Loucy (cell line): ENCODE results near the gene SLC22A23.

ENCODE experiments used
- H2AFZ ChIP-seq: fragments of 200-600 bp; sonication (generic); 2 replicates; pipeline ENCODE4 v1.6.0; 2016; ENCODE audit warnings: antibody characterized with exemption, mild to moderate bottlenecking, low read length, moderate library complexity
- H3F3A ChIP-seq: fragments of 200-600 bp; 2 replicates; pipeline ENCODE4 v1.6.0; 2016; ENCODE audit warnings: antibody characterized with exemption, low read depth, mild to moderate bottlenecking
- H3K27me3 ChIP-seq: fragments of 200-600 bp; sonication (generic); 2 replicates; pipeline ENCODE4 v1.6.1; 2014; ENCODE audit warnings: low read length, mild to moderate bottlenecking; ENCODE audit not compliant: insufficient read depth, poor library complexity, severe bottlenecking
- H3K36me3 ChIP-seq: fragments of 200-600 bp; sonication (generic); 2 replicates; pipeline ENCODE4 v1.6.1; 2016; ENCODE audit warnings: low read length; ENCODE audit not compliant: insufficient read depth
- H3K4me1 ChIP-seq: fragments of 200-600 bp; sonication (generic); 2 replicates; pipeline ENCODE4 v1.5.1; 2014; ENCODE audit warnings: low read length, mild to moderate bottlenecking; ENCODE audit not compliant: insufficient read depth, poor library complexity, severe bottlenecking
- H3K4me2 ChIP-seq: fragments of 200-600 bp; sonication (generic); 2 replicates; pipeline ENCODE4 v1.6.0; 2014; ENCODE audit warnings: antibody characterized with exemption, low read length, low read depth, mild to moderate bottlenecking; ENCODE audit not compliant: poor library complexity, severe bottlenecking
- H3K4me3 ChIP-seq: fragments of 200-600 bp; sonication (generic); 2 replicates; pipeline ENCODE4 v1.5.1; 2014; ENCODE audit warnings: low read length, mild to moderate bottlenecking, mixed read lengths; ENCODE audit not compliant: poor library complexity, severe bottlenecking
- H3K79me2 ChIP-seq: fragments of 200-600 bp; sonication (generic); 2 replicates; pipeline ENCODE4 v1.6.1; 2014; ENCODE audit warnings: low read length; ENCODE audit not compliant: insufficient read depth
- H3K9ac ChIP-seq: fragments of 200-600 bp; sonication (generic); 2 replicates; pipeline ENCODE4 v1.6.0; 2014; ENCODE audit warnings: mild to moderate bottlenecking, low read depth, low read length, moderate library complexity; ENCODE audit not compliant: poor library complexity, severe bottlenecking
- H3K9me2 ChIP-seq: fragments of 200-600 bp; sonication (generic); replicated peaks from 2 replicates; pipeline ENCODE4 v1.6.1; 2016; ENCODE audit warnings: low read depth, low read length, mixed read lengths
- H3K9me3 ChIP-seq: fragments of 200-600 bp; sonication (generic); 2 replicates; pipeline ENCODE4 v1.6.1; 2014; ENCODE audit warnings: mild to moderate bottlenecking, antibody characterized with exemption, low read length, low read depth; ENCODE audit not compliant: insufficient read depth
- H4K20me1 ChIP-seq: fragments of 200-600 bp; sonication (generic); 2 replicates; pipeline ENCODE4 v1.6.0; 2014; ENCODE audit warnings: antibody characterized with exemption, low read length, mild to moderate bottlenecking; ENCODE audit not compliant: insufficient read depth, poor library complexity, severe bottlenecking
- CTCF ChIP-seq: fragments of 200-600 bp; sonication (generic); conservative IDR thresholded peaks from 2 replicates; pipeline ENCODE4 v1.5.1; 2014; ENCODE audit warnings: mild to moderate bottlenecking, antibody characterized with exemption, low read length
- EZH2phosphoT487 ChIP-seq: fragments of 200-600 bp; IDR thresholded peaks from 2 replicates; pipeline ENCODE4 v1.6.1; 2018; ENCODE audit warnings: antibody characterized with exemption, mild to moderate bottlenecking, moderate library complexity, borderline replicate concordance

SLC22A23 gene

GRCh38 chr6:3468585-3468984 is 11.7 kb upstream of the SLC22A23 start:
- no peak for TF ChIP-seq CTCF
- no peak for TF ChIP-seq EZH2phosphoT487
- H4K20me1 ChIP-seq, result no peaks in the 10 kb centered on the region

DNA sequence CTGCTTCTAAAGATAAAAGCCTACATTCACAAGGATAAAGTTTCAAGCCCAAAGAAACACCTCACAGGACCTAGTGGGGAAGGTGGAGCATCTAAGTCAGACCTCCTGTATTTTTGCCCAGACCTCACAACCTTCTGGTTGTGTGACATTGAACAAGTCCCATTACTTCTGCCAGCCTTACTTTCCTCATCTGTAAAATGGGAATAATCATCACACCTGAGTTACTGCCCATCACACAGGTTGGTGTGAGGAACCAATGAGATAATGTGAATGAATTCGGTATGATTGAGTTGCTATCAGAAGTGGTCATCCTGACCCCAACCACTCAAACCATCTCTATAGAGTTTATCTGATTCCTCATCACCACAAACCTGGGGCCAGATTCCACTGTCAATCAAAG is 11.1 kb upstream of the SLC22A23 start:
- Histone ChIP-seq H3K9ac (no peak overlapping the region), H3K4me2 (no peak overlapping the region), H3K4me3 (no peak overlapping the region), H3K36me3 (no peaks in the 10 kb centered on the region), H3K79me2 (no peaks in the 10 kb centered on the region), H3K27me3 (no peaks in the 10 kb centered on the region), H3K4me1 (no peaks in the 10 kb centered on the region), H4K20me1 (no peaks in the 10 kb centered on the region), H2AFZ (no peak overlapping the region), H3K9me2 (no peaks in the 10 kb centered on the region), H3K9me3 (no peaks in the 10 kb centered on the region), H3F3A (no peaks in the 10 kb centered on the region)
- TF ChIP-seq EZH2phosphoT487 (no peak), CTCF (no peak)

More at GRCh38 chr6:3468585-3468984, 11.7 kb upstream of the SLC22A23 start:
- no peaks in the 10 kb centered on the region for H3K4me1 ChIP-seq
- H3F3A ChIP-seq, result no peaks in the 10 kb centered on the region
- H3K4me2 ChIP-seq, result no peak overlapping the region
- no peaks in the 10 kb centered on the region for H3K27me3 ChIP-seq
- no peaks in the 10 kb centered on the region for H3K9me2 ChIP-seq
- H3K4me3 ChIP-seq, result no peak overlapping the region
- no peak overlapping the region for H2AFZ ChIP-seq
- no peaks in the 10 kb centered on the region for H3K36me3 ChIP-seq
- H3K9me3 ChIP-seq, result no peaks in the 10 kb centered on the region
- no peaks in the 10 kb centered on the region for H3K79me2 ChIP-seq
- H3K9ac ChIP-seq, result no peak overlapping the region

GRCh38 chr6:3466488-3467219 is 9.8 kb upstream of the SLC22A23 start:
- Histone ChIP-seq H3K4me3 (no peak overlapping the region), H2AFZ (no peak overlapping the region), H3K9me2 (no peaks in the 10 kb centered on the region), H3F3A (no peaks in the 10 kb centered on the region), H3K9me3 (no peaks in the 10 kb centered on the region), H3K27me3 (no peaks in the 10 kb centered on the region), H3K79me2 (no peaks in the 10 kb centered on the region), H3K9ac (no peak overlapping the region), H3K4me1 (no peaks in the 10 kb centered on the region), H4K20me1 (no peaks in the 10 kb centered on the region), H3K36me3 (no peaks in the 10 kb centered on the region), H3K4me2 (no peak overlapping the region)
- TF ChIP-seq EZH2phosphoT487 (no peak), CTCF (no peak)
